Stimulated activated CD4-positive, alpha-beta T cell treated with anti-CD3 and anti-CD28 coated beads, Interleukin-4, amount 100 ng/mL, for 24 hours (primary cell): ENCODE measurements around the gene OSBPL1A.

ENCODE experiments used
- DNase-seq: peaks from one replicate; pipeline ENCODE4 v3.0.0-alpha.2; 2020

Gene OSBPL1A

DNA sequence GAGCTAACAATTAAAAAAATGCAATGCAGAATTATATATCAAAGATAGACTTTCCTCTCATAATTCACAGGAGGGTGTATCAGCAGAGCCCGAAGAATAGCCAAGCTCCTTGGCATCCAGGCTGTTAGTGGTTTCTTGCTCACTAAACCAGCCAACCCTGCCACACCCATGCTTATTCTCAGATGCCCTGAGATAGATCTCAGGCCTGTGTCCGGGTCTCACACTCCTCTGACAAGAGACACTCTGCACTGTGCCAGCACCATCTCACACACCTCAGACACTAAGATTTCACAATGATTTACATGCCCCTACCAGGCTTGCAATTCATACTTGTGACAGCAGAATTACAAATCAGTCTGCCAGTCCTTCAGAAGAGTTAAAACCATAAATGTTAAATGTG lies 64.5 kb downstream of the OSBPL1A start:
- no peak for DNase-seq

DNA sequence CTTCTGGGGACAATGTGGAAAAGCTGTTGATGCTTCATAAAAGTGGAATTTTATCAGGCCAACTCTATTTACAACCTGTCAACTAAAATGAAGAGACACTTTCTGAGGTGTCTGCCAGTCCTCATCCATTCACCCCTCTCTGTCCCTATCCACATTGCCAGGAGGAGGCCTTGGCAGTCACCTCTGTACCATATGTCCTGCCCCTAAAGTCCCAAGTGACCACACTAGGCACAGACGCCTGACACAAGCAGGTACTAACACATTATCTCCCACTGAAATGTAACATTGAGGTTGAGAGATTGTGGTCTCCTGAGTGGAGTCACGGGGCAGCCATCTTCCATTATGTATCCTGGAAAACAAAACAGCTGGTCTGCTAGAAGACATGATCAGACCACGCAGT lies 71.4 kb downstream of the OSBPL1A start:
- DNase-seq, result no peak

DNA sequence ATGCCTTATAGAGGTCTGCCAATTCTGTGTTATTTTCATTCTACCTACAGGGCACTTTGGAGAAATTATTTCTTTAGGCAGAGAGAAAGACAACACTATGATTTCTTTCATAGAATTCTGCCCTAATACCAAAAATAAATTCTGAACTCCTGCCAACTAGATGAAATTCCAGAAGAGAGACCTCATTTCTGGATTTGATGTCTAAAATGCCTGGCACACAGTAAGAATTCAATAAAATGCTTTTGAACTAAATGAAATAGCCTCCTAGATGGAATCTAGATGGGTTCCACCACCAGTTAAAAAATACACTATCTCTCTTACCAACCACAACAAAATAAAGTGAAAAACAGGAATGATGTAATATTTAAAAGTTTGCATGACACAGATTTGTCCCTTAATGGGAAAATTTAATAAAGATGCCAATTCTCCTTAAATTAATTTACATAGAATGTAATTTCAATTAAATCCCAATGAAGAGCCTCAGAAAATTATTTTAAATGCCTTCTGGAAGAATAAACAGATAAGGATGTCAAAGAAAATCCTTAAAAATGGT lies 75.0 kb downstream of the OSBPL1A start:
- no peak for DNase-seq

DNA sequence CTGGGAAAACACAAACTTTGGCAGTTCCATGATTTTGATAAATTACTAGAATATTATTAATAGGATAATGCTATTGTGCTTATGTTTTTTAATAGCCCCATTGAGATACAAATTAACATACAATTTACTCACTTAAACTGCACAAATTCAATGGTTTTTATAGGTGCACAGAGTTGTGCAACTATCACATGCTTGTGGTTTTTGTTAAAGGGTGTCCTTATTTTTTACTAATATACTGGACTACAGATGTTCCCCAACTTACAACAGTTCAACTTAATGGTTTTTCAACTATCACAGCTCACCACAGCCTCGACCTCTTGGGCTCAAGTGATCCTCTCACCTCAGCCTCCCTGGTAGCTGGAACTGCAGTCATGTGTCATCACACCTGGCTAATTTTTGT lies 76.6 kb downstream of the OSBPL1A start:
- no peak for DNase-seq

DNA sequence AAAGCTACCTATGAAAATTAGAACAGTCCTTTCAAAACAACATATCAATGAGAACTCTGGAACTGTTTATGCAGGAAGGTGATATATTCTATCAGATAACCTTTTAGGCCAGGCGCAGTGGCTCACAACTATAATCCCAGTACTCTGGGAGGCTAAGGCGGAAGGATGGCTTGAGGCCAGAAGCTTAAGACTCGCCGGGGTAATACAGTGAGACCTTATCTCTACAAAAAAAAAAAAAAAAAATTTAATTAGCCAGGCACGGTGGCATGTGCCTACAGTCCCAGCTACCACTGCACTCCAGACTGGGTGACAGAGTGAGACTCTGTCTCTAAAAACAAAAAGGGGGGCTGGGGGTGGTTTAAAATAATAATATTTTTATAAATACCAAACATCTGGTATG lies 77.9 kb downstream of the OSBPL1A start:
- no peak for DNase-seq

DNA sequence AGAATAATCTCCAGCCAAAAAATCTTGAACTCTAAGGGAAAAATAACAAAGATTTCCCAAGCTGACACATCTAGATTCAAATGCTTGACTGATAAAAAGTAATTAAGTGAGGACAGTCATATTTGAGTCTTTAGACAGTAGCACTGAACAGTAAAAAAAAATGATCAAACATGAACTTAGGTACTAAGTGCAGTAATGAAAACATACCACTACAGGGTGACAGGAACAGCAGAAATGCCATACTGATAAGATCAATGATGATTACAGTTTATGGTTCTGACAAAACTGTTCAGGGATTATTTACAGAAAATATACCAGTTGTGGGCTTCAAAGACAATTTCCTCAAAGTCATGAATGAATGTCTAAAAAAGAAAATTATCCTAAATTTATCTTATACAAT lies 80.3 kb downstream of the OSBPL1A start:
- no peak for DNase-seq

DNA sequence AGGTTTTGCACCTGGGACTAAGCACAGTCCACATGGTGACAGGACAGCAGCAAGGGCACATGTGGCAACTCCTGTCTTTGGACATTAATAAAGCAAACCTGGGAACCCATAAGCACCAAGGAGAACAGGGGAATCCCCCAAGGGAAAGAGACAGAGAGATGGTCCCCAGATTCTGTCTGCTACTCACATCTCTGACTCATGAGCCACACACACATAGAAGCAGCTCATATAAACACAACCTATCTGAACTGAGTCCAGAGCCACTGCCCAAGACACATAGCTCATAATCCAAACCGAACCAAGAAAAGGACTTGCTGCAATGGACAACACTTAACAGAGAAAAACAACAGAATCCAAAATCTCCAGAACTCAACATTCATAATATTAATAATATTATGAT lies 82.5 kb downstream of the OSBPL1A start:
- DNase-seq, result no peak

DNA sequence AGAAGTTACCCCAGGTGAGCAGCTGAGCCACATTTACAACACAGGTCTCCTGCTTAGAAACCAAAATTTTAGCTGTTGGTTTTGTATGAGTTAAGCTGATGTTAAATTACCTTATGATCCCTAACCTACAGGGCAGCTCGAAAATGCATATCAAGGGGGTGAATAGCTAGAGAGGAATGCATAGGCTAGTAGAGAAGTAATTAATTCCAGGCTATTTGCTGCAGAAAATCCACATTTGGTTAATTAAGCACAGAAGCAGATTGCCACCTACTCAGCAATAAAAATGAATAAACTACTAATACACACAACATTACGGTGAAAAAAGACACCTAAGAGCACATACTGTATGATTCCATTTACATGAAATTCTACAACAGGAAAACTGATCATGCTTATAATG lies 91.4 kb downstream of the OSBPL1A start:
- no peak for DNase-seq

DNA sequence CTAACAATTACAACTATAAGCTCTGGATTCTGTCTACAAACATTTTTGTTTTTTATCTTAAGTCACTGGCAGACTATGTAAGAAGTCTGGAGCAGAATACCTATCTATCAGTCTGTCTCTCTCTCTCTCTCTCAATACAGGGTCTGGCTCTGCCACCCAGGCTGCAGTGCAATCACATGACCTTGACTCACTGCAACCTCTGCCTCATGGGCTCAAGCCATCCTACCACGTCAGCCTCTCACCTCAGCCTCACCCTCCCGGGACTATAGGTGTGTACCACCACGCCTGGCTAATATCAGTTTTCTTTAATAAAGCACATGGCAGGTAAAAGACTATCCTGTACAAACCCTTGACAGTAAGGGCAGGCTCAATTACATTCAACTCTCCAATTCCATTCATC lies 96.9 kb downstream of the OSBPL1A start:
- no peak for DNase-seq

DNA sequence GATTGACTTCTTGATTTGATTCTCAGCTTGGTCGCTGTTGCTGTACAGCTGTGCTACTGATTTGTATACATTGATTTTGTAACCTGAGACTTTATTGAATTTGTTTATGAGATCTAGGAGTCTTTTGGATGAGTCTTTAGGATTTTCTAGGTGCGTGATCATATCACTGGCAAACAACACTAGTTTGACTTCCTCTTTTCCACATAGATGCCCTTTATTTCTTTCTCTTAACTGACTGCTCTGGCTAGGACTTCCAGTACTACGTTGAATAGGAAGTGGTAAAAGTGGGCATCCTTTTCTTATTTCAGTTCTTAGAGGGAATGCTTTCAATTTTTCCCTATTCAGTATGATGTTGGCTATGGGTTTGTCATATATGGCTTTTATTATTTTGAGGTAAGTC lies 101.3 kb downstream of the OSBPL1A start:
- DNase-seq, result no peak

DNA sequence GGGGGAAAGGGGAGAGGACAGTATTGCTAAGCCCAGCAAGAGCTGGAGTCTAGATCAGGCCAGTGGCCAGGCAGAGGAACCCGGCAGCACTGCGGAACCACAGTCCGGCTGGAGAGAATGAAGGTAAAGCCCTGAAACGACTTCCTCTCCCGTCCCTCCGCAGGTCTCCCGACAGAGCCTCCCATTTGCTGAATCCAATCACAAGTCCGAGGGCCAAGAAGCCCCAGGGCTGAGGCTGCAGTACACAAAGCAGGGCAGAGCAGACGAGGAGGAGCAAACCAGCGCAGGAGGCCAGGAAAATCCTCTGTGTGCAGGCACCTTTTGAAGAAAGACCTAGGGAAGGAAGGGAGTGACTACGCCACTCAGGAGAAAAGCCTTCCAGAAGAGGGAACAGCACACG lies 104.4 kb downstream of the OSBPL1A start:
- DNase-seq, result no peak

DNA sequence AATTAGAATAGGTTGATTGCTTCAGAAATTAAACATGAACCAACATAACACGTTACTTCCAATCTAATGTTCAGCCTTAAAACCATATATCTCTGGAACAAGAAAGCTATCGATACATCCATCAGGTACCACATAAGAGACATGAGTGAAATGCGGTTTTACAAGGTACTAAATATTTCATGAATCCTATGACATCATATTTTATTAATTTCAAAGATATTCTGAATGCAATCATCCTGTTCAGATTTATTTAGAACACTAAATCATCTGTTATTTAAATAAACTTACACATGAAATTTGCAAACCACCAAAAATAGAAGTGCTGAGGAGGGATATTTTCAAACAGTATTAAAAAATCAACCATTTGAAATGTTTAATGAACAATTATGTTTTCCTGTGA lies 119.0 kb downstream of the OSBPL1A start:
- no peak for DNase-seq

DNA sequence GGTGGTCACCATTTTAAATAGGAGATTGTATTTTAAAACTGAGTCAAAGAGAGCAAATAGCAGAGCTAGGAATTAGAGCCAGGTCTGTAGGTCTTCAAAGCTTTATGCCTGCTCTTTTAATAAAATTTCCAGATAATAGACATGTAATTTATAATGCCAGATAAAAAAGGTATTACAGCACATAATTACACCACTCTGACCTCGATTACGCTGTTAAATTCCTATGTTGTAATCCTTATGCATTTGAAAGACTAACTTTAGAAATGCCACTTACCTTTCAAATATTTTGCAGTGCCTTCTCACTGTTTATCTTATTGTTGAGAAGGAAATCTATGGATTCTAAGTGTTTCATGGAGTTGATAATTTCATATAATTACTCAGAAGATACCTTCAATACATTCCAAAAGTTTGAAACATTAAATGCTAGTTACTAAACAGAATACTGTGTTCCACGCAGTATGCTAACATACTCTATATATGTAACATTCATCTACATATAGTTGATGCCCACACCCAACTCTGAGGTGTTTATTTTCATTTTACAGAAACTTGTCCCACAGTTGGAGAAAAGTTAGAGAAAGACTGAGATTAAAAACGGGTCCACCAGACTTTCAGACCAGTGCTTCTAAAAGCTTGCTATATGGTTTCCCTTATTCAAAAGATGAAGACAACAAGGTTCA lies 120.0 kb downstream of the OSBPL1A start:
- no peak for DNase-seq

DNA sequence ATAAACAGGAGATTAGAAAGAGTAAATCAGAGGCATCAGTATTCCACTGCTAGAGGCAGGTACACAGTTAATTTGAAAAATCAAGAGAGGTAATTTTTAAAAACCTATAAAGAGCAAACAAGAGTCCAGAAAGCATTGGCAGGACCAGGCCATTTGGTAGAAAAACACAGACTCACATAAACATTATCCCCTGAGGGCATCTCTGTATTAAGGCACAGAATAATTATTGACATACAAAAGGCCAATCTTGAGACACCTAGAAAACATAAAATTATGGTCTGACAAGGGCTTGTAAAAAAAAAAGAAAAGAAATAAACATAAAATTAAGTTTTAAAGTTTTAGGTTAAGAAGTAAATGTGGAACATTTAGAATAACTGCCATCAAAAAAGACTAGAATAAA lies 120.6 kb downstream of the OSBPL1A start:
- no peak for DNase-seq

DNA sequence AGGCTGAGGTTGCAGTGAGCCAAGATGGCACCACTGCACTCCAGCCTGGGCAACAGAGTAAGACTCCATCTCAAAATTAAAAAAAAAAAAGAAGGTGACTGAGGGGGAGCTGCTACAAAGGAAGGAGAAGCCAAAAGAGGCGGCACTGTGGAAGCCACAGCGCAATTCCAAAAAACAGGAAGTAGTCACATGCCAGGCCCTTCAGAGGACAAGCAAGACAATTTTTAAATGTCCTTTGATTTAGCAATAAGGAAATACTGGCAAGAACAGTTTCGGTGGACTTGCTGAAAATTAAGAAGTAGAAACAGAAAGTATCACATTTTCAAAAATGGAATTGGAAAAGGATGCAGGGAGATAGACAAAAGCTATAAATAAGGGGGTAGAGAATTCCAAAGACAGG lies 122.8 kb downstream of the OSBPL1A start:
- no peak for DNase-seq

DNA sequence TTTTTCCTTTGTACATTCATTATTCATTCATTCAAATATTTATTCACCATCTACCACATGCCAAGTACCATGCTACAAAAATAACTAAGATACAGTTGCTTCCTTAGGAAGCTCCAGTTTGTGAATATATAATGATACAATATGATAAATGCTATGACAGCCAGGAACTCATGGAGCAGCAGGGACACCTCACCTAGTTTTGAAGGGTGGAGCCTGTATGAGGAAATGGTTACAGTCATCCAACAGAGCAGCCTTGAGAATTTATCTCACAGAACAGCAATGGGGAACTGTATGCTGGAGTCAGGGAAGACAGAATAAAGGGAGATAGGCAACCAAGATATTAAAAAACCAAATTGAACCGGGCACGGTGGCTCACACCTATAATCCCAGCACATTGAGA lies 124.0 kb downstream of the OSBPL1A start:
- DNase-seq, result no peak

DNA sequence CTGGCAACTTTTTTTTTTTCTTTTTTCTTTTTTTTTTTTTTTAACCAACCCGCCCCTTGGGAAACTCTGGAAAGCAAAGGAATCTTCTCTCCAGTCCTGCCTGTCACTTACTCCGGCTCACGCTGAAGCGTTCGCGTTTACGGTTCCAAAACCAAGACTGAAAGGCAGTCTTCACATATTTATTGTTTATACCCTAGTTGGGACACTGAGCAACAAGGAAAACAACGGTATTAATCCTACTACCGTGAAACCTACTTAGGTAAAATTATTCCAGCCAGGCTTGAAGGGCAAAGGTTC lies 125.4 kb downstream of the OSBPL1A start:
- DNase-seq, result no peak

DNA sequence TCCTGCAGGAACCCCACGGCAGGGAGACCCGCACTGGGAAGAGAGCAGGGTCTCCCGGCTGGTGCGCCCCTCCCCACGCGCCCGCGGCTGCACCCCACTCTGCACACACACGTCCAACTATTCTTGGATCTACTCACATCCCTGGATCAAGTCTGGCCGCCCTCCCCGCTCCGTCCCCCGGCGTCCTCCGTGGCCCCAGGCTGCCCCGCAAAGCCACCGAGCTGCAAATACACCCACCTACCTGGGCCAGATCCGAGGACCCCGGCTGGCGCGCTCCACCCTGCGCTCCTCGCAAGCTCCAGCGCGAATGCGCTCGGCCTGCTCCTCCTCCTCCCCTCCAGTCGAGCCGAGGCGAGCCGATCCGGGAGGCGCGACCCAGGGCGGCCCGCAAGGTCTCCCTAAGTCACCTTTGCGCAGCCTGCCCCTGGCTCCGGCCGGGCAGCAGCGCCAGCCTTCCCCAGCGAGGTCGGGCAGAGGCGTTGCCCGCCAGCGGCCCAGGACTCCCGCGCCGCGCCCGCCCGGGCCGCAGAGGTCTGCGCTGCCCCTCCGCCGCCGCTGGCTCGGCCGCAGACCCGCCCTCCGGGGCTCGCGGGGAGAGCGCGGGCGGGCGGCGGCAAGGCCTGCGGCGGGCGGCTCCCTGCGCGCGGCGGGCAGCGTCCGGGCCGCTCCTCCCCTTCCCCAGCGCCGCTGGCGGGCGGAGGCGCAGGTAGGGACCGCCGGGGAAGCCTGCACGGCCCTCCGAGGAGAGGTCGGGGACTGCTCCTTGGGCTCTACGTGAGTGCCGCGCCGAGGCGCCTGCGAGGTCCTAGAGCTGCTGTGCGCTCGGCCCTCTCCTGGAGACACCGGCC lies 126.0 kb downstream of the OSBPL1A start:
- no peak for DNase-seq

DNA sequence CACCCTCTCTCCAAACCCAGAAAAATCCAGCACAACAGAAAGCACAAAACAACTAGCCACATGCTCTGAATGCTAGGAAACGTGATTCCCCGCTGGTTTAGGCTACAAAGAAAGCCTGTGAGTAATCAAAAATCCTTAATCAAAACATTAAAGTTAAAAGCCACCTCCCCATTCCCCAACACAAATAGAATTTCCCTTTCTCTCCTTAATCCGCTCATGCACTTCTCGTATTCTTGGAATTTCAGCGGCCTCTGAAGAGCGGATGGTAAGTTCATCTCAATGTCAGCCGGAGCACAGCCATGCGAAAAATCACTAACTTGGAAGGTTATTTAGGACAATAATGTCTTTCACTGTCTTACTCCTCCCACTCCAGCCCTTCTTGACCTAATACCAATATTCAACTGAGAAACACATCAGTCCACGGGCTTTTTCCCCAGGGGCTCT lies 126.7 kb downstream of the OSBPL1A start:
- DNase-seq, result no peak

DNA sequence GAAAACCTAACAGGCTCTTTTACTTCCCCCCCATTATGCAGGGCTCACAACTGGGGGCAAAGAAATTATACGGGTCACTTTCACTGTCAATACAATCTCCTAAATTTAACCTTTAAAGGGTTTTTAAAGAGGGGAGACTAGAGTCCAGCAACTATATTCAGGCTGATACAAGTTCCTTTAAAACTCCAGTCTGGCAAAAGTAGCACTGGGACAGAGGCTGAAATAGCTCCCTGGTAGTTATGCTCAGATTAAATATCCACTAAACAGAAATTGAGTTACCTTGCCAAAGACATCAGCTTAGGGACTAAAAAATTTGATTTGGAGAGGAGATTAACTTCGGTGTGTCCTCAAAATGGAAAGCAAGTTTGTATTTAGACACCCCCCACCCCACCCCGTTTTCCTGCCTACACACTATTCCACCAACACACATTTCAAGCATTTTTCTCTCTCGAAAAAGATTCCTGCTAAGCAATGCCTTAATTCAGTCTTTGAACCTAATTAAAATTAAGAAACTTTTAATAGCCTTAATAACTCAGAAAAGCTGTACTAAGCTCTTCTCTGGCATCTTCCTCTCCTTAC lies 127.2 kb downstream of the OSBPL1A start:
- no peak for DNase-seq

DNA sequence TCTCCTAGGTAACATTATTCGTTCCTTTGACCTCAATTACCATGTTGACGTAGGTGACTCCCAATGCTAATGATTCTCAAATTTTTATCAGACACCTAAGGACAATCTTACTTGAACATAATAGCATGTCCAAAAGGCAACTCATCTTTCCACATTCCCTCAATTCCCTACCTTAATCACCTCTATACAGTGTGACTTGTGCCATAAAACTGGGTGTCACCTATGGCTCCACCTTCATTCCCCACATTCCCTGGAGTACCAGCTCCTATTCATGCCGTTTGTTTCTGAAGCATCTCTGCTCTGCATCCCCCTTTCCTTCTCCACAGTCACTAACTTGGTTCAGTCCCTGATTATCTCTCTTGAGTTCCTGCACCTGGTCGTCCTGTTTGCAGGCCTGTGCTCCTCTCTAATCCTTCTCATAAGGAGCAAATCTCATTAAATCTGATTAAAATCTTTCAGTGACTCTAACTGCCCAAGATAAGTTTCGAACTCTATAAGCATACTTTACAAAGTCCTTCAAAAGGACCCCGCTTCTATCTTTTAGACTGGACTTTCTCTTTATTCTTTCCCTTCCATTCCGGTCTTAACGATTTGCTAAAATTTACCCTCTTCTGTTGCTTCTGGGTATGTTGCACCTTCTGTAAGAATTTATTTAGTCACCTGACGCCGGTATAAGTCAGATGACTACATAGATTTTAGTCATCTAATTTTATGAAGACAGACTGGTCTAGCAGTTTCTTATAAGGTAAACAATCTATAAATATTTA lies 128.7 kb downstream of the OSBPL1A start:
- DNase-seq, result no peak

DNA sequence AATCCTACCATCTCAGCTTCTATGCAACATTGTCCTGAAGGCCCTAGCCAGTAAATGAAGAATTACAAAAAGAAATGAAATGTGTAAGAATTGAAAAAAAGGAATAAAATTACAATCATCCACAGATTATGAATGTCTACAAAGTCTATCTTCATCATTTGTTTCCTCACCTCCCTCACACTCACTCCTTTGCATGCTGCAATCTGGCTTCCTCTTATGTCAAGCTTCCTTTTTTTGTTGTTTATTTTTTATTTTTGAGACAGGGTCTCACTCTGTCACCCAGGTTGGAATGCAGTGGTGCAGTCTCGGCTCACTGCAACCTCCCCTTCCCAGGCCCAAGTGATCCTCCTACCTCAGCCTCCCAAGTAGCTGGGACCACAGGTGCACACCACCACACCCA lies 129.7 kb downstream of the OSBPL1A start:
- DNase-seq, result no peak

DNA sequence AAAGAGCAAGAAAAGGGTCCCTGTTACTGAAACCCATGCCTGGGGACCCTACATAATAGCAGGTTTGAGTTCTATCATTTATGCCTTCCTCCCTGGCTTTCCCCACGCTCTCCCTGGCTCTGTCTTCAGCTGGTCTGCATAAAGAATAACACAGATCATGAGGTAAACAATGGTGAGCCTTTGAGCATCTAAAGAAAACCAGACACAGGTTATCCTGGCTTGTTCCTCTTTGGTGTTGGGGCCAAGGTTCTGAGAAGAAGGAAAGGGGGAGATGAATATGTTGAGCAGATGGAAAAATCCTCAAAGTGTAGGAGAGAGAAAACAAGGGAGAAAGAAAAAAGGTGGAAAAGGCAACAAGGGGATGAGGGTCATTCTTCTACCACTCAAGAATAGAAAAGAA lies 131.5 kb downstream of the OSBPL1A start:
- no peak for DNase-seq
